T-helper 17 cell (primary cell): ENCODE measurements around the gene AGK. TPM values are rescaled to one million over a fixed set of nuclear protein-coding genes. Genes with fewer than 3 reads are reported as not detected.
"Not testable (repeated sequence)": the region's sequence is repeated elsewhere in the genome, so short reads cannot be mapped to it uniquely, and the experiment has no call there.

ENCODE experiments used
- ATAC-seq: fragments of 150-1000 bp; cut with Tn5 transposase; 2 replicates; pipeline ENCODE4 v1.10.0; 2021; ENCODE audit warnings: mild to moderate bottlenecking, moderate library complexity
- DNase-seq, 3 donors: peaks; one replicate each; pipeline versions ENCODE4 v3.0.0 to v3.0.0-alpha.2; 2020 to 2021
- H3K9me3 ChIP-seq: one replicate; pipeline ENCODE4 v1.7.0; 2013; ENCODE audit warnings: low read length, mild to moderate bottlenecking; ENCODE audit not compliant: control insufficient read depth, poor library complexity, severe bottlenecking
- H3K27ac Mint-ChIP-seq: one replicate; pipeline ENCODE4 v1.8.0; 2022; ENCODE audit warnings: mild to moderate bottlenecking, moderate library complexity, mixed read lengths
- H3K27me3 Mint-ChIP-seq: one replicate; pipeline ENCODE4 v1.8.0; 2022; ENCODE audit warnings: mixed read lengths
- H3K36me3 Mint-ChIP-seq: one replicate; pipeline ENCODE4 v1.8.0; 2022; ENCODE audit warnings: low read depth, mixed read lengths
- H3K4me1 Mint-ChIP-seq: one replicate; pipeline ENCODE4 v1.8.0; 2022; ENCODE audit warnings: mild to moderate bottlenecking, mixed read lengths
- H3K4me3 Mint-ChIP-seq: one replicate; pipeline ENCODE4 v1.8.0; 2022; ENCODE audit warnings: mild to moderate bottlenecking, moderate library complexity, mixed read lengths
- total RNA-seq, 4 donors: library from RNA in 2 of 4; stranded (reverse) in 2 of 4; gene quantifications; one replicate each; pipeline ENCODE4 v1.2.3 and lab custom pipeline; 2022 to 2026

The AGK gene
- total RNA-seq, 2 donors from 2014 or later: 25.9 to 27.4 TPM

DNA sequence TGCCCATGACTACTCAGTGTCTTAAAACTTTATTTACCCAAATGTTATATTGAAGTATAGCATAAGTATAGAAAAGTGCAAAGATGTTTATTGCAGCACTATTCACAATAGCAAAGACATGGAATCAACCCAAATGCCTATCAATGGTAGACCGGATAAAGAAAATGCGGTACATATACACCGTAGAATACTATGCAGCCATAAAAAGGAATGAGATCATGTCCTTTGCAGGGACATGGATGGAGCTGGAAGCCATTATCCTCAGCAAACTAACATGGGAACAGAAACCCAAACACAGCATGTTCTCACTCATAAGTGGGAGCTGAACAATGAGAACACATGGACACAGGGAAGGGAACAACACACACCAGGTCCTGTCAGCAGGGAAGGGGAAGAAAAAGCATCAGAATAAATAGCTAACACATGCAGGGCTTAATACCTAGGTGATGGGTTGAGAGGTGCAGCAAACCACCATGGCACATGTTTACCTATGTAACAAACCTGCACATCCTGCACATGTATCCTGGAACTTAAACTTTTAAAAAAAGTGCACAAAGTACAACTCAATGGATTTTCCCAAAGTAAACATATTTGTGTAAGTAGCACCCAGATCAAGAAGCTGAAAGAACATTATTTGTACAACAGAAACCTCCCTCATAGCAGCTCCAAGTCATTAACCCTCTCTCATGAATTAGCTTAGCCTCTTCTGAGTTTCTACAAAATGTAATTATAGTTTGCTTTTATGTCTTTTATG lies 138.0 kb downstream of the AGK start:
- H3K9me3 ChIP-seq, ATAC-seq, H3K27me3 Mint-ChIP-seq, DNase-seq, H3K4me3 Mint-ChIP-seq: not testable (repeated sequence)
- peaks cover 13% of the 10 kb centered on the region for H3K36me3 Mint-ChIP-seq
- H3K27ac Mint-ChIP-seq: peak overlapping the region; percentile 21
- H3K4me1 Mint-ChIP-seq: peaks cover 30% of the 10 kb centered on the region

DNA sequence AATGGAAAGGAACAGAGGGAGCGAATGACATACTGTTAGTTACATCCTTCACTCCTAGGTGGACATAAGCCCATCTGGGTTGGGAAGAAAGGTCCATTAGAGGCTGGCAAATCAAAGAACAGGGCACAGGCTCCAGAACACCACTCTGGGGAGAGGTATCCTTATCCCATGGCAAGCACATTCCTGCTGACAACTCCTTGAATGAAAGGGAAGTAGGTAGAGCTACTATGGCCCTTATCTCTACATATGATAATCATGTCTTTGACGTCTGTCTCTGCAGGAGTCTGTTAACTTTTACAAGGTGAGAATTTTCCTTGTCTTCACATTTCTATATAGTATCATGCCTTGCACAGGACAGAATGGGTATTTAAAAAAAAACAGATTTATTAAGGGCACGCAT lies 140.3 kb downstream of the AGK start:
- H3K4me3 Mint-ChIP-seq: no peak overlapping the region
- H3K36me3 Mint-ChIP-seq: peaks cover 7% of the 10 kb centered on the region
- H3K27ac Mint-ChIP-seq: no peak overlapping the region
- ATAC-seq (no peak), DNase-seq (no peak)
- H3K4me1 Mint-ChIP-seq: peaks cover 48% of the 10 kb centered on the region
- no peaks in the 10 kb centered on the region for H3K27me3 Mint-ChIP-seq
- H3K9me3 ChIP-seq: no peaks in the 10 kb centered on the region

DNA sequence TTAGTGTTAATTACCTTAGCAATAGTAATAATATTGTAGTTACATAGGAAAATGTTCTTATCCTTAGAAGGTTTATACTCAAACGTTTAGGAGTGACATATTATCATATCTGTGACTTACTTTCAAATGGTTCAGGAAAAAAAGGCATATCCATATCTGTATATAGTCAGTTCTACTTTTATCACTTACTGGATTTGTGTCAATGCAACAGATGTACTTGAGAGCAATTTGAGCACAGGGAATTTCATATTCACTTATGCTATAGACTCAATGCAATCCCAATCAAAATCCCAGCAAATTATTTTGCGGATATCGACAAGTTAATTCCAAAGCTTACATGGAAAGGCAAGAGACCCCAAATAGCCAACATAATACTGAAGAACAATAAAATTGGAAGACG lies 140.8 kb downstream of the AGK start:
- H3K36me3 Mint-ChIP-seq: peaks cover 4% of the 10 kb centered on the region
- DNase-seq (no peak), ATAC-seq (no peak)
- H3K4me3 Mint-ChIP-seq: no peak overlapping the region
- H3K27me3 Mint-ChIP-seq: no peaks in the 10 kb centered on the region
- no peaks in the 10 kb centered on the region for H3K9me3 ChIP-seq
- H3K27ac Mint-ChIP-seq: no peak overlapping the region
- peaks cover 49% of the 10 kb centered on the region for H3K4me1 Mint-ChIP-seq

DNA sequence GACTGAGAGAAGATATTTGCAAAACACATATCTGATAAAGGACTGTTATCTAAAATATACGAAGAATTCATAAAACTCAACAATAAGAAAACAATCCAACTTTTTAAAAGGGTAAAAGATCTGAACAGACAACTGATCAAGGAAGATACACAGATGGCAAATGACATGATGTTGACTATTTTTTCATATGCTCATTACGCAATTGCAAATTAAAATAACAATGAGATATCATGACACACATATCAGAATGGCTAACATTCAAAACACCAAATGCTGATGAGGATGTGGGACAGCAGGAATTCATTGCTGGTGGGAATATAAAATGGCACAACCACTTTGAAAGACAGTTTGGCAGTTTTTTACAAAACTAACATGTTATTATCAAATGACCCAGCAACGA lies 141.9 kb downstream of the AGK start:
- DNase-seq (no peak), ATAC-seq (no peak)
- H3K36me3 Mint-ChIP-seq: peaks cover 2% of the 10 kb centered on the region
- H3K4me3 Mint-ChIP-seq: no peak overlapping the region
- peaks cover 52% of the 10 kb centered on the region for H3K4me1 Mint-ChIP-seq
- H3K27me3 Mint-ChIP-seq: no peaks in the 10 kb centered on the region
- H3K27ac Mint-ChIP-seq: no peak overlapping the region
- no peaks in the 10 kb centered on the region for H3K9me3 ChIP-seq

DNA sequence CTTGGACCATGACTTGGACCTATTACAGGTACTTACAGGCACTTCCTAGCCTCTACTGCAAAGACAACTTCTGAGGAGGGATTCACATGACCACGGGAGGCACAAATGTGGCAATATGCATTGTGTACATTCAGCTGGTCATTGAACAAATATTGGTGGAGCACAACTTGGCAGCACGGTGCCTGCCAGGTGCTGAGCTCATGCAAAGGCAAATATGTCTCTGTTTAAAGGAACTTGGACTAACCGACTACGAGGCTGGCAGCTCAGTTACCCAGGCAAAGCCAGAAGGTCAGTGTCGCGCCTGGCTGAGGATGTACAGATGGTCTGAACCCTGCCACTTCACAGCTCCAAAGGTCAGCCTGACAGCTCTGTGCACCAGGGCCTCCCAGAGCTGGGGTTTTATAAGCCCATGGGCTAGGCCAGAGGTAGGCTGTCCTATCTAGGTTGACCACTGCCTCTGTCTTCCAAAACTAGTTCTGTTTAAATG lies 144.6 kb downstream of the AGK start:
- ATAC-seq (no peak), DNase-seq (no peak)
- H3K9me3 ChIP-seq: no peaks in the 10 kb centered on the region
- H3K4me1 Mint-ChIP-seq: peaks cover 65% of the 10 kb centered on the region
- H3K27me3 Mint-ChIP-seq: no peaks in the 10 kb centered on the region
- H3K4me3 Mint-ChIP-seq: no peak overlapping the region
- H3K36me3 Mint-ChIP-seq: peaks cover 2% of the 10 kb centered on the region
- no peak overlapping the region for H3K27ac Mint-ChIP-seq

DNA sequence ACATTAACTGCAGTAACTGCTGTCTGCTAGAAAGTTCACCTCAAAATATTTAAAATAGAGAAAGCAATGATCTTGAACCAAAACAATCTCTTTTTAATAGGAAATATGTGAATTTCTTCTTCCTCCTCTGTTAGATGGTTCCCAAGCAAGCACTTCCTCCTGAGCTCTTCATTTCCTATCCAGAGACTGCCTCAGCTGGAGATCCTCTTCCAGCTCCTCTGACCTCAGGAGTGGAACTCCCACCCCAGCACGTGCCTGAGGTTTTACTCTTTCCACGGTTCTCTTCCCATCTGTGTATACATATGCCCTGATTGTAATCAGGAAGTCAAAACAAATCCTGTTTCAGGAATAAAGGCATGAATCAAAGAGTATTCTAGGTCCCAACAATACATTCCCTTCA lies 145.1 kb downstream of the AGK start:
- H3K4me3 Mint-ChIP-seq: no peak overlapping the region
- peaks cover 2% of the 10 kb centered on the region for H3K36me3 Mint-ChIP-seq
- no peak for ATAC-seq
- no peaks in the 10 kb centered on the region for H3K27me3 Mint-ChIP-seq
- no peak for DNase-seq
- H3K27ac Mint-ChIP-seq: peak overlapping the region; percentile 61
- H3K4me1 Mint-ChIP-seq: peaks cover 67% of the 10 kb centered on the region
- H3K9me3 ChIP-seq: no peaks in the 10 kb centered on the region

DNA sequence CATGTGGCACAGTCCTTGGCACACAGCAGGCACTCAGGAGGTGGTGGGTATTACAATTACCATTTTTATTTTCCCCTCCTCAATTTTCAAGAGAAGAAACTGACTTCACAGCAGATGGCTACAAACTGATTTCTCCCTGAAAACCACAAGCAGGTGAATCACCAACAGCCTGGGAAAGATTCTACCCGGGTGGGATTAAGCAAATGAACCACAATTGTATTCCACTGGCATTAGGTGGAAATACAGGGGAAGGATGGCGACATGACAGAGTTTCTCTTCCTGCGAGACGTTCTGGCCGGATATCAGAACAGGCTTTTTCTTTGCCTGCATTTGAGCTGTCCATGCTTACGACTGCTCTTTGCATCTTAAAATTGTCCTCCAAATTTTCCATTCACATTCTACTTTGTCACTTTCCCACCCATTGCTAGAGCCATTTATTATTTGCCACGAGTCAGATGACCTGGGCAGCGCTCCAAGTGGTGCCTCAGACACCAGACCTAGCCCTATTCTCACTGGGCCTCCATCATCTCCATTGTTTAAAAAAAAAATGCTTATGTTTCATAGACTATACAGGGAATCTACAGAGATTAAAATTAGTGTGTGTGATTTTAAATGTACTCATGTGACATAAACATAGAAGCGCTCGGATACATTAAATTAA lies 146.1 kb downstream of the AGK start:
- H3K27ac Mint-ChIP-seq: no peak overlapping the region
- peaks cover 2% of the 10 kb centered on the region for H3K36me3 Mint-ChIP-seq
- no peak overlapping the region for H3K4me3 Mint-ChIP-seq
- no peaks in the 10 kb centered on the region for H3K9me3 ChIP-seq
- ATAC-seq (no peak), DNase-seq (no peak)
- no peaks in the 10 kb centered on the region for H3K27me3 Mint-ChIP-seq
- peaks cover 64% of the 10 kb centered on the region for H3K4me1 Mint-ChIP-seq

DNA sequence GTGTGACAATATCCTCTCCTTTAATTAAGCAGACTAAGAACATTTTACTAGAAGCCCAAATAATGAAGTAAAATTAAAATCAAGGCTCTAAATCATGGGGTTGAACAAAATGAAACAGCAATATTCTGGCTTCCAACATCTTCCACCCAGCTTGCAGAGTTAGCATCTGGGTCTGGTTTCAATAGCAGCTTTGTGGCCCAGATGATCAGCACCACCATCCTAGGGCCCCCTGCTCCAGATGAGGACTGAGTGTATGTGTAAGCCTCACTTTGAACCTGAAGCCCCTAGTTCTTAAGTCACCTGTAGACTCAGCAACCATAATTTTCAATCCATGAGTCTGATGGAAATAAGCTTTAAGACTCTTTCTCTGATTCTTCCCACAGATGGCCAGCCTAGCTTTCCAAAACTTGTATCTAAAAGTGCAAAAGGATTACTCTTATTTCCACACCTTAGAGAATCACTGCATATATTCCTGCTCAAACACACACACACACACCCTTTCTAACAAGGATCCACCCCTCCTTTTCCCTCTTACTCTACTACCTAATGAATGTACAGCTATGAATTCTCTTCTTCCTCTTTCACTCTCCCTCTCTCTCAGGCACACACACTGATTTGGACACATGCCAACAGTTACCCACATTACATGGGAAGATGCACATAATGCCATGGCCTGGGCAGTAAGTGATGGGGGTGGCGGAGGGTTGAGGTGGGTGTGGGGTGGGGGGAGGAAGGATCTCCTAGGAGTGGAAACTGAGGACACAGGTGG lies 147.2 kb downstream of the AGK start:
- Mint-ChIP-seq H3K36me3 (peaks cover 2% of the 10 kb centered on the region), H3K27ac (peak overlapping the region; percentile 97), H3K27me3 (no peaks in the 10 kb centered on the region), H3K4me3 (no peak overlapping the region), H3K4me1 (peaks cover 60% of the 10 kb centered on the region)
- no peak for DNase-seq
- ATAC-seq: no peak
- no peaks in the 10 kb centered on the region for H3K9me3 ChIP-seq

DNA sequence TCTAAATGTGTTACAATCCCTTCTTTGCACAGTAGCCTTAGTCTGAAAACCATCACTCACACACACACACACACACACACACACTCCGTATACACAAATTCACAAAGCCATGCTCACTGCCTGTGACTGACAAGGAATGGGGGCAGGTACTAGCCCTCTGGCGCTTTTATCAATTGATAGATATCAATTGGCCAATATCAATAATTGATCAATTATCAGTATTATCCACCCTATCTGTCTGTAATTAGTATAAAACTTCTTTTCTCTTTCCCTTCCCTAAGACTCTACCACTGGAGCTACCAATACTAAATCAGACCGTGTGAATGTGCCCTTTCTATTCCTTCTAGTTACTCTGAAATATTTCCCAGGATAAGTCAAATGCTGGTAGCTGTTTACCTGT lies 148.7 kb downstream of the AGK start:
- DNase-seq (no peak), ATAC-seq (no peak)
- Mint-ChIP-seq H3K27ac (peak overlapping the region; percentile 97), H3K4me1 (peaks cover 52% of the 10 kb centered on the region), H3K27me3 (no peaks in the 10 kb centered on the region), H3K4me3 (peak overlapping the region; percentile 94), H3K36me3 (peaks cover 2% of the 10 kb centered on the region)
- no peaks in the 10 kb centered on the region for H3K9me3 ChIP-seq

DNA sequence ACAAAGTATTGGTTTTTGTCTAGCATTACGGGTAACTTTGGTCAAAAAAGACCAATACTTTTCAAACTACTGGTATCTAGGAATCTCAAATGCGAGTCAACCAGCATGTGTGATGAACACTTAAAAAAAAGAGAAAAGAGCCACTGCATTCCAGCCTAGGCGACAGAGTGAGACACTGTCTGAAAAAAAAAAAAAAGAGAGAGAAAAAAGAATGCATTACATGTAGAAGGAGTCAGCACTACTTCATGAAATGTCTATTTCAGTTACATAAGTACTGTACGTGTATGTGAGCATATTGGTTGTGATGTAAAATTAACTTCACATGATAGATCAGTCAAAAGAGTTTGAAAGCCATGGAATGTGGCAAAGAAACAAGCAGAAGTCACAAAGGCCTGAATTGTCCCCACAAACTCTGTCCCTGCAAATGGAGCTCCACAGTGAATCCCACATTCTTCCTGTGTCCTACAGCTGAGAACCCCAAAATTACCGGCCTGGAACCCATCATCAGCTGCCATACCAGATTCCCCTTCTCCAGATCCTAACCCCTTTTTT lies 149.2 kb downstream of the AGK start:
- Mint-ChIP-seq H3K27me3 (no peaks in the 10 kb centered on the region), H3K4me1 (peaks cover 47% of the 10 kb centered on the region), H3K36me3 (peaks cover 2% of the 10 kb centered on the region), H3K4me3 (peak overlapping the region; percentile 94), H3K27ac (peak overlapping the region; percentile 97)
- no peak for DNase-seq
- no peaks in the 10 kb centered on the region for H3K9me3 ChIP-seq
- no peak for ATAC-seq

DNA sequence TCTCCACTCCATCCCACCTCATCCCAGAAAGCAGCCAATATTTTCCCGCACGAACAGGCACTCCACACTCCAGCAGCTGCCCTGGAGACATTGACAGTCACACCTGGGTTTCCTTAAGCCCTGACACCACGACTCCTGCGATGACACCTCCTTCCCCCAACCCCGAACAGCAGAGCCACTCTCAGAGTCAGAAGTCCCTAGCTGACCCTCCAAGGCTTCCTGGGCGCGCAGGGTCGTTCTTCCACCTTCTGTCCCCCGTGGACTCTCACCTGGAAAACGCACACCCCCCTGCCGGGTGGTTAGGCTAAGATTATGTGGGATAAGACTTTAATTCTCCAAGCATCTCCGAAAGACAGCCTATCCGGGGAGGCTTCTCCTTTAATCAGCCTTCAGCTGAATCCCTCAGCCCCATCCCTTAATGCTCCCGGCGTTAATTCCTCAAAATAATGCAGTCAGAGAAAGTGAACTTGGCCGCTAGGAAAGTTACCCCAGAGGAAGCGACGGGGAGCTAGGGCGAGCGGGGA lies 149.7 kb downstream of the AGK start:
- peaks cover 43% of the 10 kb centered on the region for H3K4me1 Mint-ChIP-seq
- H3K9me3 ChIP-seq: no peaks in the 10 kb centered on the region
- H3K4me3 Mint-ChIP-seq: peak overlapping the region; percentile 94
- H3K27me3 Mint-ChIP-seq: no peaks in the 10 kb centered on the region
- H3K27ac Mint-ChIP-seq: peak overlapping the region; percentile 97
- DNase-seq (no peak), ATAC-seq (no peak)
- H3K36me3 Mint-ChIP-seq: peaks cover 2% of the 10 kb centered on the region

DNA sequence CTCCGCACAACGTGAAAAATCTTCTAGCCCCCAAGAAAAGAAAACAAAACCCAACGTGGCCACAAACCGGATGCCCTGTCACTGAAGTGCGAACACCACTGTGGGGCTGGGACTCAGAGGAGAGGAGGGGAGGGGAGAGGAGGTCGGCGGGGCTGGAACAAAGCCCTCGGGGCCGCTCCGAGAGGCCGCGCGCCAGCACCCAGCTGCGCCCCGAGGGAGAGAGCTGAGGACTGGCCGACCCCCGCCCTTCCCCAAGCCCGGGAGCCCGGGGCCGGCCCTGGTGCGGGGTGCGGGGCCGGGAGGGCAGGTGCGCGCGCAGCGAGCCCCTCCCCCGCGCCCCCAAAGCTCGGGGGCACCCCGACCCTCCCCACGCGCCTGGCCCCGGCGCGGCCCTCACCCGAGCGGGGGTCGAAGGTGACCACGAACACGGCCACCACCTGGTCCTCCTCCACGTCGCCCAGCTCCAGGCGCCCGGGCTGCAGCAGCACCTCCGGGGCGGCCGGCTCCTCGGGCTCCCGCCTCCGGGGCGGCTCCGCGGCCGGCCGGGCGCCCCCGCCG lies 150.4 kb downstream of the AGK start:
- no peaks in the 10 kb centered on the region for H3K9me3 ChIP-seq
- Mint-ChIP-seq H3K27me3 (no peaks in the 10 kb centered on the region), H3K4me1 (peaks cover 40% of the 10 kb centered on the region), H3K36me3 (no peaks in the 10 kb centered on the region), H3K27ac (peak overlapping the region; percentile 97), H3K4me3 (peak overlapping the region; percentile 94)
- DNase-seq: peak; percentile 50 to 58 (median 57)
- peak; percentile 86 for ATAC-seq
